Liver (tissue), 9 donors: Measurements from ENCODE around the gene POLN. TPM values are rescaled to one million over a fixed set of nuclear protein-coding genes. Genes with fewer than 3 reads are reported as not detected.

Experiments
- DNase-seq: peaks from one replicate; pipeline ENCODE4 v3.0.0-alpha.2; 2017; ENCODE audit warnings: low spot score
- H3K27ac ChIP-seq, 2 donors: one replicate each; pipeline ENCODE4 v1.7.0; 2013; ENCODE audit warnings: inconsistent platforms in 2 of 2, low read length in 2 of 2, control low read depth in 1 of 2, low read depth in 1 of 2, mild to moderate bottlenecking in 1 of 2
- H3K27me3 ChIP-seq, 4 donors: one replicate each; pipeline versions ENCODE4 v1.6.1 to v1.7.0; 2013; ENCODE audit warnings: low read length in 3 of 4, inconsistent platforms in 1 of 4, mild to moderate bottlenecking in 1 of 4, moderate library complexity in 1 of 4; ENCODE audit not compliant: control insufficient read depth in 4 of 4, insufficient read depth in 4 of 4
- H3K36me3 ChIP-seq, 4 donors: one replicate each; pipeline versions ENCODE4 v1.6.1 to v1.7.0; 2013; ENCODE audit warnings: low read length in 3 of 4, mild to moderate bottlenecking in 3 of 4, low read depth in 1 of 4, moderate library complexity in 1 of 4; ENCODE audit not compliant: control insufficient read depth in 4 of 4, insufficient read depth in 3 of 4
- H3K4me1 ChIP-seq, 4 donors: one replicate each; pipeline versions ENCODE4 v1.6.1 to v1.7.0; 2013; ENCODE audit warnings: low read length in 3 of 4, mild to moderate bottlenecking in 3 of 4, moderate library complexity in 1 of 4; ENCODE audit not compliant: control insufficient read depth in 4 of 4, insufficient read depth in 4 of 4
- H3K4me3 ChIP-seq, 3 donors: one replicate each; pipeline versions ENCODE4 v1.6.1 to v1.7.0; 2013; ENCODE audit warnings: low read length in 3 of 3, control low read depth in 1 of 3, low read depth in 1 of 3, mild to moderate bottlenecking in 1 of 3
- H3K9ac ChIP-seq, 2 donors: one replicate each; pipeline ENCODE4 v1.7.0; 2013; ENCODE audit warnings: low read length in 2 of 2, mild to moderate bottlenecking in 2 of 2, moderate library complexity in 2 of 2, control low read depth in 1 of 2, low read depth in 1 of 2
- H3K9me3 ChIP-seq, 4 donors: one replicate each; pipeline versions ENCODE4 v1.6.1 to v1.7.0; 2013; ENCODE audit warnings: low read length in 3 of 4; ENCODE audit not compliant: control insufficient read depth in 4 of 4
- EGR1 ChIP-seq, 2 donors: IDR thresholded peaks; 2 replicates each; pipeline ENCODE4 v1.6.1; 2016 to 2018; ENCODE audit warnings: antibody characterized with exemption in 2 of 2, low read depth in 2 of 2
- FOXA1 ChIP-seq: IDR thresholded peaks from 2 replicates; pipeline ENCODE4 v1.6.1; 2016; ENCODE audit warnings: antibody characterized with exemption
- FOXA2 ChIP-seq: IDR thresholded peaks from 2 replicates; pipeline ENCODE4 v1.6.1; 2016; ENCODE audit warnings: antibody characterized with exemption
- GABPA ChIP-seq, 2 donors: IDR thresholded peaks in 1 of 2; conservative IDR thresholded peaks in 1 of 2; 2 replicates each; pipeline ENCODE4 v1.6.1; 2016; ENCODE audit warnings: antibody characterized with exemption in 2 of 2, mild to moderate bottlenecking in 1 of 2, moderate library complexity in 1 of 2
- HNF4A ChIP-seq, 2 donors: conservative IDR thresholded peaks; 2 replicates each; pipeline ENCODE4 v1.6.1; 2016; ENCODE audit warnings: antibody characterized with exemption in 2 of 2, mild to moderate bottlenecking in 2 of 2
- HNF4G ChIP-seq: IDR thresholded peaks from 2 replicates; pipeline ENCODE4 v1.6.1; 2016; ENCODE audit warnings: antibody characterized with exemption
- JUND ChIP-seq, 2 donors: IDR thresholded peaks; 2 replicates each; pipeline ENCODE4 v1.6.1; 2016; ENCODE audit warnings: antibody characterized with exemption in 2 of 2
- NR2F2 ChIP-seq: IDR thresholded peaks from 2 replicates; pipeline ENCODE4 v1.6.1; 2016; ENCODE audit warnings: antibody characterized with exemption
- RAD21 ChIP-seq, 2 donors: IDR thresholded peaks; 2 replicates each; pipeline ENCODE4 v1.6.1; 2016; ENCODE audit warnings: antibody characterized with exemption in 2 of 2, mild to moderate bottlenecking in 2 of 2
- RXRA ChIP-seq, 2 donors: IDR thresholded peaks; 2 replicates each; pipeline ENCODE4 v1.6.1; 2017 to 2018; ENCODE audit warnings: antibody characterized with exemption in 2 of 2, mild to moderate bottlenecking in 1 of 2
- SP1 ChIP-seq: IDR thresholded peaks from 2 replicates; pipeline ENCODE4 v1.6.1; 2018; ENCODE audit warnings: antibody characterized with exemption, mild to moderate bottlenecking
- TAF1 ChIP-seq: conservative IDR thresholded peaks from 2 replicates; pipeline ENCODE4 v1.6.1; 2016; ENCODE audit warnings: antibody characterized with exemption, mild to moderate bottlenecking
- YY1 ChIP-seq: IDR thresholded peaks from 2 replicates; pipeline ENCODE4 v1.6.1; 2016; ENCODE audit warnings: antibody characterized with exemption, mild to moderate bottlenecking
- polyA plus RNA-seq, 2 donors: library from polyadenylated mRNA; stranded (reverse) in 1 of 2; unstranded in 1 of 2; fragments of 200-250 nt in 1 of 2; fragments of >200 nt in 1 of 2; fragmentation: Nextera tagmentation in 1 of 2; extraction: Ambion mirVana in 1 of 2; gene quantifications; one replicate each; pipeline versions ENCODE4 v1.2.1 to v1.2.3, GENCODE V29; 2013 to 2015
- total RNA-seq, 2 donors: library from RNA; depleted of rRNA; stranded (reverse); fragments of >200 nt; gene quantifications; one replicate each; pipeline ENCODE4 v1.2.3, GENCODE V29; 2014
- TF ChIP-seq, protein P1 (sequence below): fragments of 150-350 bp; IDR thresholded peaks from 2 replicates; pipeline ENCODE4 v1.5.1; 2017; ENCODE audit warnings: improper control_type of control experiment, low read depth, low read length; ENCODE audit not compliant: missing input control
- TF ChIP-seq, protein P2 (sequence below): IDR thresholded peaks from 2 replicates; pipeline ENCODE4 v1.6.1; 2016; ENCODE audit warnings: antibody characterized with exemption
- TF ChIP-seq, protein P3 (sequence below): IDR thresholded peaks from 2 replicates; pipeline ENCODE4 v1.6.1; 2016; ENCODE audit warnings: antibody characterized with exemption, mild to moderate bottlenecking
- TF ChIP-seq, protein P4 (sequence below): IDR thresholded peaks from 2 replicates; pipeline ENCODE4 v1.6.1; 2016; ENCODE audit warnings: antibody characterized with exemption
- TF ChIP-seq, protein P5 (sequence below): IDR thresholded peaks from 2 replicates; pipeline ENCODE4 v1.6.1; 2016; ENCODE audit warnings: antibody characterized with exemption
- donor health status: healthy.
- donor health status: healthy.
- donor health status: healthy.
- donor health status: healthy.
- donor health status: healthy.

The POLN gene
- total and polyA plus RNA-seq, 4 donors, result 0.44 to 2.3 (median 1.4) TPM

DNA sequence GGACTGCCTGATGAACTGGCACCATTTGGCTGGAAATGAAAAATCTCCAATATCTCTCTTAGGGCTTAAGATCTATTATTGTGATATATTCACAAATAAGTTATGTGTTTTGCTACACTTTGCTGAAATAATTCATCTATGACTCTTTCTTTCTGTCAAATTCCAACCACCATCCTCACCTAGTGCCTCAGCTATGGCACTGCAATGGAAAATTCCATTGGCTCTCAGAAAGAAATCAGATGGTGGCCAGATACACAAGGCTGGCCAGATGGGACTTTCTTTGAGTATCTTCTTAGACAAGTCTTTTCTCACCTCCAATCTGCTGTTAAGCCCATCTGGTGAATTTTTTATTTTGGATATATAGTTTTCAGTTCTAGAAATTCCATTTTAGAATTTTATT is 154.8 kb downstream of the POLN start:
- H3K27ac ChIP-seq, result no peak overlapping the region
- no peak overlapping the region for H3K4me3 ChIP-seq
- TF ChIP-seq RXRA (IDR thresholded peaks at IDR 0.05) (no peak), YY1 (no peak), HNF4G (no peak), NR2F2 (no peak), HNF4A (conservative IDR thresholded peaks at IDR 0.05) (no peak), RAD21 (IDR thresholded peaks at IDR 0.05) (no peak), SP1 (no peak), EGR1 (IDR thresholded peaks at IDR 0.05; ENCODE audit: low read depth in 2 of 2) (no peak), GABPA (IDR thresholded peaks at IDR 0.05 in 1 of 2, conservative IDR thresholded peaks at IDR 0.05 in 1 of 2) (no peak), FOXA2 (no peak), TAF1 (no peak), JUND (IDR thresholded peaks at IDR 0.05) (no peak), FOXA1 (no peak)
- TF ChIP-seq, protein P1, sequence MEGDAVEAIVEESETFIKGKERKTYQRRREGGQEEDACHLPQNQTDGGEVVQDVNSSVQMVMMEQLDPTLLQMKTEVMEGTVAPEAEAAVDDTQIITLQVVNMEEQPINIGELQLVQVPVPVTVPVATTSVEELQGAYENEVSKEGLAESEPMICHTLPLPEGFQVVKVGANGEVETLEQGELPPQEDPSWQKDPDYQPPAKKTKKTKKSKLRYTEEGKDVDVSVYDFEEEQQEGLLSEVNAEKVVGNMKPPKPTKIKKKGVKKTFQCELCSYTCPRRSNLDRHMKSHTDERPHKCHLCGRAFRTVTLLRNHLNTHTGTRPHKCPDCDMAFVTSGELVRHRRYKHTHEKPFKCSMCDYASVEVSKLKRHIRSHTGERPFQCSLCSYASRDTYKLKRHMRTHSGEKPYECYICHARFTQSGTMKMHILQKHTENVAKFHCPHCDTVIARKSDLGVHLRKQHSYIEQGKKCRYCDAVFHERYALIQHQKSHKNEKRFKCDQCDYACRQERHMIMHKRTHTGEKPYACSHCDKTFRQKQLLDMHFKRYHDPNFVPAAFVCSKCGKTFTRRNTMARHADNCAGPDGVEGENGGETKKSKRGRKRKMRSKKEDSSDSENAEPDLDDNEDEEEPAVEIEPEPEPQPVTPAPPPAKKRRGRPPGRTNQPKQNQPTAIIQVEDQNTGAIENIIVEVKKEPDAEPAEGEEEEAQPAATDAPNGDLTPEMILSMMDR, result no peak
- TF ChIP-seq, protein P2, sequence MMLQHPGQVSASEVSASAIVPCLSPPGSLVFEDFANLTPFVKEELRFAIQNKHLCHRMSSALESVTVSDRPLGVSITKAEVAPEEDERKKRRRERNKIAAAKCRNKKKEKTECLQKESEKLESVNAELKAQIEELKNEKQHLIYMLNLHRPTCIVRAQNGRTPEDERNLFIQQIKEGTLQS, result no peak
- TF ChIP-seq, protein P3, sequence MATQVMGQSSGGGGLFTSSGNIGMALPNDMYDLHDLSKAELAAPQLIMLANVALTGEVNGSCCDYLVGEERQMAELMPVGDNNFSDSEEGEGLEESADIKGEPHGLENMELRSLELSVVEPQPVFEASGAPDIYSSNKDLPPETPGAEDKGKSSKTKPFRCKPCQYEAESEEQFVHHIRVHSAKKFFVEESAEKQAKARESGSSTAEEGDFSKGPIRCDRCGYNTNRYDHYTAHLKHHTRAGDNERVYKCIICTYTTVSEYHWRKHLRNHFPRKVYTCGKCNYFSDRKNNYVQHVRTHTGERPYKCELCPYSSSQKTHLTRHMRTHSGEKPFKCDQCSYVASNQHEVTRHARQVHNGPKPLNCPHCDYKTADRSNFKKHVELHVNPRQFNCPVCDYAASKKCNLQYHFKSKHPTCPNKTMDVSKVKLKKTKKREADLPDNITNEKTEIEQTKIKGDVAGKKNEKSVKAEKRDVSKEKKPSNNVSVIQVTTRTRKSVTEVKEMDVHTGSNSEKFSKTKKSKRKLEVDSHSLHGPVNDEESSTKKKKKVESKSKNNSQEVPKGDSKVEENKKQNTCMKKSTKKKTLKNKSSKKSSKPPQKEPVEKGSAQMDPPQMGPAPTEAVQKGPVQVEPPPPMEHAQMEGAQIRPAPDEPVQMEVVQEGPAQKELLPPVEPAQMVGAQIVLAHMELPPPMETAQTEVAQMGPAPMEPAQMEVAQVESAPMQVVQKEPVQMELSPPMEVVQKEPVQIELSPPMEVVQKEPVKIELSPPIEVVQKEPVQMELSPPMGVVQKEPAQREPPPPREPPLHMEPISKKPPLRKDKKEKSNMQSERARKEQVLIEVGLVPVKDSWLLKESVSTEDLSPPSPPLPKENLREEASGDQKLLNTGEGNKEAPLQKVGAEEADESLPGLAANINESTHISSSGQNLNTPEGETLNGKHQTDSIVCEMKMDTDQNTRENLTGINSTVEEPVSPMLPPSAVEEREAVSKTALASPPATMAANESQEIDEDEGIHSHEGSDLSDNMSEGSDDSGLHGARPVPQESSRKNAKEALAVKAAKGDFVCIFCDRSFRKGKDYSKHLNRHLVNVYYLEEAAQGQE, result no peak
- TF ChIP-seq, protein P4, sequence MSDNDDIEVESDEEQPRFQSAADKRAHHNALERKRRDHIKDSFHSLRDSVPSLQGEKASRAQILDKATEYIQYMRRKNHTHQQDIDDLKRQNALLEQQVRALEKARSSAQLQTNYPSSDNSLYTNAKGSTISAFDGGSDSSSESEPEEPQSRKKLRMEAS, result no peak
- TF ChIP-seq, protein P5, sequence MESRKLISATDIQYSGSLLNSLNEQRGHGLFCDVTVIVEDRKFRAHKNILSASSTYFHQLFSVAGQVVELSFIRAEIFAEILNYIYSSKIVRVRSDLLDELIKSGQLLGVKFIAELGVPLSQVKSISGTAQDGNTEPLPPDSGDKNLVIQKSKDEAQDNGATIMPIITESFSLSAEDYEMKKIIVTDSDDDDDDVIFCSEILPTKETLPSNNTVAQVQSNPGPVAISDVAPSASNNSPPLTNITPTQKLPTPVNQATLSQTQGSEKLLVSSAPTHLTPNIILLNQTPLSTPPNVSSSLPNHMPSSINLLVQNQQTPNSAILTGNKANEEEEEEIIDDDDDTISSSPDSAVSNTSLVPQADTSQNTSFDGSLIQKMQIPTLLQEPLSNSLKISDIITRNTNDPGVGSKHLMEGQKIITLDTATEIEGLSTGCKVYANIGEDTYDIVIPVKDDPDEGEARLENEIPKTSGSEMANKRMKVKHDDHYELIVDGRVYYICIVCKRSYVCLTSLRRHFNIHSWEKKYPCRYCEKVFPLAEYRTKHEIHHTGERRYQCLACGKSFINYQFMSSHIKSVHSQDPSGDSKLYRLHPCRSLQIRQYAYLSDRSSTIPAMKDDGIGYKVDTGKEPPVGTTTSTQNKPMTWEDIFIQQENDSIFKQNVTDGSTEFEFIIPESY, result no peak
- H3K36me3 ChIP-seq, result no peaks in the 10 kb centered on the region
- H3K4me1 ChIP-seq, result peaks cover 9 to 51% (median 40%) of the 10 kb centered on the region in 4 donors
- no peaks in the 10 kb centered on the region for H3K9me3 ChIP-seq
- H3K9ac ChIP-seq, result no peak overlapping the region
- peaks cover 0 to 2% (median 0%) of the 10 kb centered on the region in 4 donors for H3K27me3 ChIP-seq
- DNase-seq, result no peak
